BJ (cell line): Measurements from ENCODE around the gene SPOCD1. TPM values are rescaled to one million over a fixed set of nuclear protein-coding genes. Genes with fewer than 3 reads are reported as not detected.

ENCODE experiments used
- CTCF ChIA-PET: fragments of 350-600 bp; formaldehyde crosslinking; extraction: SDS; loops from one replicate; lab custom pipeline; 2021; ENCODE audit warnings: antibody characterized with exemption, inconsistent platforms; lab: Yijun Ruan, JAX
- POLR2A ChIA-PET: fragments of 300-600 bp; sonication (Branson Sonifier 250); formaldehyde crosslinking; extraction: SDS; loops from one replicate; lab custom pipeline; 2021; ENCODE audit warnings: antibody characterized with exemption; lab: Charles Lee
- DNase-seq: peaks from one replicate; pipeline ENCODE4 v3.0.0-alpha.2; 2011; ENCODE audit warnings: low read depth
- H3K27me3 ChIP-seq: 2 replicates; pipeline ENCODE4 v1.6.0; 2011; ENCODE audit warnings: low read length; ENCODE audit not compliant: control insufficient read depth, insufficient read depth
- H3K36me3 ChIP-seq: 2 replicates; pipeline ENCODE4 v1.5.1; 2011; ENCODE audit warnings: low read length; ENCODE audit not compliant: control insufficient read depth, insufficient read depth
- H3K4me3 ChIP-seq: 2 replicates; pipeline ENCODE4 v1.5.1; 2011; ENCODE audit warnings: low read depth, mild to moderate bottlenecking, control low read depth, low read length
- CTCF ChIP-seq: IDR thresholded peaks from 2 replicates; pipeline ENCODE4 v1.5.1; 2011; ENCODE audit warnings: low read depth, mild to moderate bottlenecking, control low read depth, inconsistent platforms, low read length, moderate library complexity; ENCODE audit not compliant: insufficient read depth
- polyA plus RNA-seq: library from polyadenylated mRNA; depleted of rRNA; stranded (reverse); fragments of >200 nt; gene quantifications from 2 replicates; pipeline ENCODE4 v1.2.3, GENCODE V29; 2011

The SPOCD1 gene
- polyA plus RNA-seq, 1 experiment, result 169 TPM

- ChIA-PET CTCF (interaction anchor here (0.8 to 2.8 kb wide), 4 partner anchors 7 to 63 kb away, joined by 3 to 15 read pairs (median 8); partner anchors contain the start of gene SPOCD1), POLR2A (no interaction called here)
- DNase-seq, result no peak
- H3K27me3 ChIP-seq, result no peaks in the 10 kb centered on the region
- no peak for TF ChIP-seq CTCF
- H3K36me3 ChIP-seq, result peaks cover 1% of the 10 kb centered on the region
- H3K4me3 ChIP-seq, result no peak overlapping the region
Measured at GRCh38 chr1:31752952-31753475, 62.8 kb downstream of the SPOCD1 start.

- no peak for DNase-seq
- H3K27me3 ChIP-seq, result no peaks in the 10 kb centered on the region
- H3K4me3 ChIP-seq, result no peak overlapping the region
- ChIA-PET POLR2A (no interaction called here), CTCF (interaction anchor here (0.8 to 0.9 kb wide), 3 partner anchors 23 to 37 kb away, joined by 3 to 4 read pairs (median 3); no protein-coding TSS in a partner anchor)
- no peak for TF ChIP-seq CTCF
- H3K36me3 ChIP-seq, result peaks cover 1% of the 10 kb centered on the region
Measured at GRCh38 chr1:31752258-31752657, 63.6 kb downstream of the SPOCD1 start.

GRCh38 chr1:31751822-31752241 lies 64.0 kb downstream of the SPOCD1 start:
- Histone ChIP-seq H3K27me3 (no peaks in the 10 kb centered on the region), H3K4me3 (no peak overlapping the region), H3K36me3 (peaks cover 1% of the 10 kb centered on the region)
- ChIA-PET POLR2A (interaction anchor here (0.6 kb wide), 1 partner anchor 289 kb away, joined by 4 read pairs; no protein-coding TSS in a partner anchor), CTCF (interaction anchor here (0.8 to 0.9 kb wide), 3 partner anchors 24 to 37 kb away, joined by 3 to 4 read pairs (median 3); no protein-coding TSS in a partner anchor)
- DNase-seq, result no peak
- TF ChIP-seq CTCF, result no peak

- DNase-seq, result peak; percentile 24
- H3K36me3 ChIP-seq, result no peaks in the 10 kb centered on the region; the same call in 1 of the 2 replicates
- H3K27me3 ChIP-seq, result no peaks in the 10 kb centered on the region
- POLR2A ChIA-PET, result no interaction called here
- TF ChIP-seq CTCF, result no peak
- no peak overlapping the region for H3K4me3 ChIP-seq
- CTCF ChIA-PET, result interaction anchor here (0.6 to 1.0 kb wide), 6 partner anchors 35 to 407 kb away, joined by 3 to 4 read pairs (median 3); no protein-coding TSS in a partner anchor
Measured at GRCh38 chr1:31750858-31751510, 64.8 kb downstream of the SPOCD1 start.

GRCh38 chr1:31749785-31750735 lies 65.8 kb downstream of the SPOCD1 start:
- Histone ChIP-seq H3K4me3 (no peak overlapping the region), H3K27me3 (no peaks in the 10 kb centered on the region), H3K36me3 (peaks cover 2% of the 10 kb centered on the region)
- ChIA-PET CTCF (interaction anchor here (1.0 to 5.7 kb wide), 4 partner anchors 10 to 39 kb away, joined by 4 to 57 read pairs (median 12); no protein-coding TSS in a partner anchor), POLR2A (no interaction called here)
- no peak for TF ChIP-seq CTCF
- DNase-seq, result no peak
